SU-DHL-6 (cell line): ENCODE results near the gene SLC25A42.

Source experiments
- H2AFZ ChIP-seq: fragments of 200-600 bp; sonication (generic); 2 replicates; pipeline ENCODE4 v1.6.1; 2014; ENCODE audit warnings: low read depth, mild to moderate bottlenecking, moderate library complexity, mixed read lengths, antibody characterized with exemption, low read length; ENCODE audit not compliant: severe bottlenecking
- H3F3A ChIP-seq: fragments of 200-600 bp; shearing (Covaris generic); 2 replicates; pipeline ENCODE4 v1.6.0; 2016; ENCODE audit warnings: antibody characterized with exemption, mild to moderate bottlenecking; ENCODE audit not compliant: insufficient read depth
- H3K27ac ChIP-seq: fragments of 200-600 bp; sonication (generic); 2 replicates; pipeline ENCODE4 v1.5.1; 2016; ENCODE audit warnings: low read depth, mild to moderate bottlenecking, low read length, moderate library complexity, mixed read lengths
- H3K27me3 ChIP-seq: fragments of 200-600 bp; sonication (generic), shearing (Covaris generic); 2 replicates; pipeline ENCODE4 v1.6.0; 2014; ENCODE audit warnings: mild to moderate bottlenecking, low read length
- H3K36me3 ChIP-seq: fragments of 200-600 bp; sonication (generic); 2 replicates; pipeline ENCODE4 v1.6.1; 2014; ENCODE audit warnings: mild to moderate bottlenecking, low read length, mixed read lengths
- H3K4me2 ChIP-seq: fragments of 300-600, 200-600 bp; shearing (Covaris generic), sonication (generic); 2 replicates; pipeline ENCODE4 v1.6.0; 2014; ENCODE audit warnings: low read length, low read depth, mild to moderate bottlenecking; ENCODE audit not compliant: poor library complexity, severe bottlenecking
- H3K4me3 ChIP-seq: fragments of 200-600 bp; sonication (generic); 2 replicates; pipeline ENCODE4 v1.5.1; 2014; ENCODE audit warnings: antibody characterized with exemption, low read length, mild to moderate bottlenecking, mixed read lengths; ENCODE audit not compliant: insufficient read depth, poor library complexity, severe bottlenecking
- H3K79me2 ChIP-seq: fragments of 200-600 bp; sonication (generic); 2 replicates; pipeline ENCODE4 v1.6.1; 2014; ENCODE audit warnings: mild to moderate bottlenecking, low read length, moderate library complexity; ENCODE audit not compliant: insufficient read depth
- H3K9ac ChIP-seq: fragments of 200-600 bp; sonication (generic); 2 replicates; pipeline ENCODE4 v1.7.0; 2014; ENCODE audit warnings: mild to moderate bottlenecking, low read length
- H3K9me2 ChIP-seq: fragments of 200-600 bp; sonication (generic); replicated peaks from 2 replicates; pipeline ENCODE4 v1.6.1; 2014; ENCODE audit warnings: low read length; ENCODE audit not compliant: insufficient read depth
- H3K9me3 ChIP-seq: fragments of 200-600 bp; sonication (generic); 2 replicates; pipeline ENCODE4 v1.6.1; 2014; ENCODE audit warnings: low read length, mixed read lengths; ENCODE audit not compliant: insufficient read depth
- H4K20me1 ChIP-seq: fragments of 200-600 bp; sonication (generic); 2 replicates; pipeline ENCODE4 v1.6.1; 2014; ENCODE audit warnings: low read depth, mild to moderate bottlenecking, antibody characterized with exemption, low read length, moderate library complexity, mixed read lengths
- EZH2phosphoT487 ChIP-seq: fragments of 200-600 bp; sonication (generic), shearing (Covaris generic); conservative IDR thresholded peaks from 2 replicates; pipeline ENCODE4 v1.6.1; 2018; ENCODE audit warnings: mild to moderate bottlenecking, antibody characterized with exemption, low read length, moderate library complexity, mixed read lengths
- TF ChIP-seq, protein P1 (sequence below): fragments of 200-600 bp; sonication (generic); IDR thresholded peaks from one replicate; pipeline ENCODE4 v1.5.1; 2017; ENCODE audit warnings: antibody characterized with exemption, mild to moderate bottlenecking, low read length, moderate library complexity; ENCODE audit not compliant: insufficient read depth, poor library complexity, severe bottlenecking

SLC25A42 gene

DNA sequence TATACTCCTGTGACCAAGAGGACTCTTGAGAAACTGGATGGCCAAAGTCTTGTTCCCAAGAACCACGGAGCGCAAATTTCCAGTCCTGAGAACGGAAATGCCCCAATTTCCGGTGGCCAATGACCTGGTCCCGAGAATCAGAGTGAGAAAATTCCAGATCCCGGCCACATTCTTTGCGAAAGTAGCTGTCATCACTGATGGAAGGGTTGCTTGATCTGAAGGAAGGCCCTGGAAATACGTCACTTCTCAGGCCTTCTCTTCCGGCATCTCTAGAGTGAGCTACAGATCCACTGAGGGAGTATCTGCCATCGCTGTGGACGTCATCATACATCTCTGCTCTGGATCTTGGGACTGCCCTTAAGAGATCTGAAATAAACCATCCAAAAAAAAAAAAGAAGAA, 37.9 kb upstream of the SLC25A42 start:
- H3K9me2 ChIP-seq = no peaks in the 10 kb centered on the region
- no peak overlapping the region for H2AFZ ChIP-seq
- peaks cover 27% of the 10 kb centered on the region; the same call in 1 of the 2 replicates for H3K36me3 ChIP-seq
- peaks cover 12% of the 10 kb centered on the region; the same call in 1 of the 2 replicates for H4K20me1 ChIP-seq
- H3K4me2 ChIP-seq = no peak overlapping the region
- H3K4me3 ChIP-seq = no peak overlapping the region
- H3K9me3 ChIP-seq = no peaks in the 10 kb centered on the region
- H3K27me3 ChIP-seq = no peaks in the 10 kb centered on the region
- H3F3A ChIP-seq = no peaks in the 10 kb centered on the region
- no peak for TF ChIP-seq EZH2phosphoT487
- TF ChIP-seq, protein P1, sequence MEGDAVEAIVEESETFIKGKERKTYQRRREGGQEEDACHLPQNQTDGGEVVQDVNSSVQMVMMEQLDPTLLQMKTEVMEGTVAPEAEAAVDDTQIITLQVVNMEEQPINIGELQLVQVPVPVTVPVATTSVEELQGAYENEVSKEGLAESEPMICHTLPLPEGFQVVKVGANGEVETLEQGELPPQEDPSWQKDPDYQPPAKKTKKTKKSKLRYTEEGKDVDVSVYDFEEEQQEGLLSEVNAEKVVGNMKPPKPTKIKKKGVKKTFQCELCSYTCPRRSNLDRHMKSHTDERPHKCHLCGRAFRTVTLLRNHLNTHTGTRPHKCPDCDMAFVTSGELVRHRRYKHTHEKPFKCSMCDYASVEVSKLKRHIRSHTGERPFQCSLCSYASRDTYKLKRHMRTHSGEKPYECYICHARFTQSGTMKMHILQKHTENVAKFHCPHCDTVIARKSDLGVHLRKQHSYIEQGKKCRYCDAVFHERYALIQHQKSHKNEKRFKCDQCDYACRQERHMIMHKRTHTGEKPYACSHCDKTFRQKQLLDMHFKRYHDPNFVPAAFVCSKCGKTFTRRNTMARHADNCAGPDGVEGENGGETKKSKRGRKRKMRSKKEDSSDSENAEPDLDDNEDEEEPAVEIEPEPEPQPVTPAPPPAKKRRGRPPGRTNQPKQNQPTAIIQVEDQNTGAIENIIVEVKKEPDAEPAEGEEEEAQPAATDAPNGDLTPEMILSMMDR = no peak
- no peak overlapping the region for H3K27ac ChIP-seq
- H3K9ac ChIP-seq = no peak overlapping the region
- peaks cover 87% of the 10 kb centered on the region for H3K79me2 ChIP-seq

DNA sequence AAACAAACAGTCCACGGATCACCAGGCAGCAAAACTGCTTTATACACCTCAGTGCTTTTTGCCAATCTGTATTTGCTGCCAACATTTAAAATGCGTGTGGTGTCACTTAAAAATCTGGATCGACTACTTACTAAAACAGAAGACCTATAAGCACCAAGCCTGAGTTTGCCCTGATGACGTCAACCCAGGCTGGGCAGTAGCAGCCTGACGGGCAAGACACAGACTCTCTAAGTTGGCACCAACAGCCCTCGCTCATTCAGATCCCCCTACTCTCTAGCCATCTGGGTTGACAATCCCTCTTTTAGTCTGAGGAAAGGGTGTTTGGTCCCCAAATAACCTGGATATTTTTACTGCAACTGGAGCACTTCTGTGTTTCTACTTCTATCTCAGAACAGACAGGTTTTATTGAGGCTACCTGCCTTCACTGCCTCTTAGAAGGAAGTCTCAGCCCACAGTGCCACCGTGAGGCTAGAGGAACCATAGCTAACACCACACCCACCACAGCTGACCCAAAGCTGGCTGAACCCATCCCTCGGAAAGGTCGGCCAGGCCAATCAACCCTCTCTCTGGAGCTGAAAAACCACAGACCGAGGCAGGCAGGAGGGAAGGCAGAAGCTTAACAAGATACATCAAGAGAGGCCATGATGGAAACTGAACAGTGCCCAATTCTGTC, 37.4 kb upstream of the SLC25A42 start:
- H4K20me1 ChIP-seq = peaks cover 12% of the 10 kb centered on the region; the same call in 1 of the 2 replicates
- no peaks in the 10 kb centered on the region for H3K27me3 ChIP-seq
- H3K4me2 ChIP-seq = no peak overlapping the region
- no peaks in the 10 kb centered on the region for H3K9me3 ChIP-seq
- no peak overlapping the region for H3K9ac ChIP-seq
- no peaks in the 10 kb centered on the region for H3F3A ChIP-seq
- TF ChIP-seq, protein P1 = no peak
- no peak for TF ChIP-seq EZH2phosphoT487
- H3K36me3 ChIP-seq = peaks cover 28% of the 10 kb centered on the region; the same call in 1 of the 2 replicates
- no peak overlapping the region for H3K4me3 ChIP-seq
- H3K9me2 ChIP-seq = no peaks in the 10 kb centered on the region
- H2AFZ ChIP-seq = no peak overlapping the region
- peaks cover 87% of the 10 kb centered on the region for H3K79me2 ChIP-seq
- no peak overlapping the region for H3K27ac ChIP-seq

DNA sequence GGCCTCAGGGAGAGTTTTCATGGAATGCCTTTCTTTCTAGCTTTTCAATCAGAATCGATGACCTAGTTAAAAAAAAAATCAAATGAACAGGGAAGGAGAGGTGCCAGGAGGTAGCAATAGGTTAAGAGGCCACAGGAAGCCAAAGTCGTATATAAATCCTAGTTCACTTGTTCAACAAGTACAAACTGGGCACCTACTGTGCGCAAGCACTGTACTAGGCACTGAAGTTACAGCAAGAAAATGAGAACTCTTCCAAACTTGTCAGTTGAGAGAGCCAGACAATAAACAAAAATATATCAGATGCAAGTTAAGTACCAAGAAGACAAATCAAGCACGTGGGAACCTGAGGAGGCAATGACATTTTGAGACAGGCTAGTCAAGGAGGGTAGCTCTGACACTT, 36.6 kb upstream of the SLC25A42 start:
- H3K9me2 ChIP-seq = no peaks in the 10 kb centered on the region
- no peak for TF ChIP-seq EZH2phosphoT487
- TF ChIP-seq, protein P1 = no peak
- H3K4me2 ChIP-seq = no peak overlapping the region
- no peaks in the 10 kb centered on the region for H3K9me3 ChIP-seq
- H3K9ac ChIP-seq = no peak overlapping the region
- peaks cover 27% of the 10 kb centered on the region; the same call in 1 of the 2 replicates for H3K36me3 ChIP-seq
- H3K27ac ChIP-seq = no peak overlapping the region
- no peak overlapping the region for H3K4me3 ChIP-seq
- no peaks in the 10 kb centered on the region for H3F3A ChIP-seq
- H3K27me3 ChIP-seq = no peaks in the 10 kb centered on the region
- H3K79me2 ChIP-seq = peaks cover 88% of the 10 kb centered on the region
- peaks cover 12% of the 10 kb centered on the region; the same call in 1 of the 2 replicates for H4K20me1 ChIP-seq
- H2AFZ ChIP-seq = no peak overlapping the region
